GM18907 (cell line): Measurements from ENCODE around the gene CPEB3.
"Not testable (repeated sequence)": the region's sequence is repeated elsewhere in the genome, so short reads cannot be mapped to it uniquely, and the experiment has no call there.

Source experiments
- ATAC-seq: cut with Tn5 transposase; IDR thresholded peaks from one replicate; pipeline ENCODE4 v1.9.1; 2021; ENCODE audit warnings: mild to moderate bottlenecking, moderate library complexity; ENCODE audit not compliant: unreplicated experiment

Gene CPEB3

GRCh38 chr10:92216608-92217007 lies 74.3 kb downstream of the CPEB3 start:
- ATAC-seq = not testable (repeated sequence)

DNA sequence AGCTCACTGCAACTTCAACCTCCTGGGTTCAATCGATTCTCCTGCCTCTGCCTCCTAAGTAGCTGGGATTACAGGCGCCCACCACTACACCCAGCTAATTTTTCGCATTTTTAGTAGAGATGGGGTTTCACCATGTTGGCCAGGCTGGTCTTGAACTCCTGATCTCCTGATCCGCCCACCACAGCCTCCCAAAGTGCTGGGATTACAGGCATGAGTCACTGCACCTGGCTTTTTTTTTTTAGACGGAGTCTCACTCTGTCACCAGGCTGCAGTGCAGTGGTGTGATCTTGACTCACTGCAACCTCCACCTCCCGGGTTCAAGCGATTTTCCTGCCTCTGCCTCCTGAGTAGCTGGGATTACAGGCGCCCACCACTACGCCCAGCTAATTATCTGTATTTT lies 75.7 kb downstream of the CPEB3 start:
- not testable (repeated sequence) for ATAC-seq

DNA sequence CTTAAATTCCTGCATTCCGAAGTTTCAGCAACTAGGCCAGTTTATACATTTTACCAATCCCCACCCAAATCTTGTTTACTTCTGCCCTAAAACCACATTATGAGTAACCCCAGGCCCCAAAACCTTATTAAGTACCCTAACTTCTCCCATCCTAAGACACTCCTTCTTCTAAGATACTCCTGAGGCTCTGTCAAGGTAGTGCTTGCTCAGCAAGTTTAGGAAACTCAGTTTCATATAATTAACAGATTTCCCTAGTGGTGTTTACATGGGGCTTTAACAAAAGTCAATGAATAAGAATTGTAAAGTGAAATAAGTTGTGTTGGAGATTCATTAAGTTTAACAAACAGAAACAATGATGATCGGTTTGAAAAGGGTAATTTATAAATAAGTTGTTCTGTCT lies 77.8 kb downstream of the CPEB3 start:
- no peak for ATAC-seq

- no peak for ATAC-seq
Observed at GRCh38 chr10:92208736-92209135, 82.1 kb downstream of the CPEB3 start.

- no peak for ATAC-seq
Observed at GRCh38 chr10:92208157-92208720, 82.6 kb downstream of the CPEB3 start.

GRCh38 chr10:92207061-92207460 lies 83.8 kb downstream of the CPEB3 start:
- ATAC-seq = no peak

DNA sequence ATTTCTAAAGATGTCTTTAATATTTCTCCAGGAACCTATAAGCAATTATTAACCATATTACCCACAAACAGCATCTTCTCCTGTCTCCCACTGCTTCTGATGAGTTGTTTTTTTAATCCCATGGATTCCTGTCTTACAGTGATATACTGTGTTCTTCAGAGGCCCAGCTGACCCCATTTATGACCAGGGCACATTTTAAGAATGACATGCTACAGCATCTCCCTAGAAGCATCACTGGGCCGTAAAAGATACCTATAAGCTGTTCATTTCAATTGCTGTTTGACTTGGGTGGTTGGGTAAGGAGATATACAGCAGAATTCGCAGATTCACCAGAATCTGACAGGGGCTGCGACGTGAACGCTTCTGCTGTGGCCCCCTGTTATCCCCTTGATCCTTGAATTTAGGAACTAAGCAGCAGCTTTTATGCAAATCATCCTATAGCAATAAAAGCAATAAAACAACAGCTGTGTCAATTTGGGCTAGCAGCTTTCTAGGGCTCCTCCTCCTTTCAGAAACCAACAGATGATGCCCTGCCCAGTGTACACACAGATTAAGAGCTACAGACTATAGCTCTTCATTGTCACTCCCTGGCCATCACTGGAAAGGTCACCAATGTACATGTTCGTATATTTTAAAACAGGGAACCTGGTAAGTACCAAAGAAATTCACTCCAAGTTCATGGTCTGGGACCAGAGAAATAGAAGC lies 86.8 kb downstream of the CPEB3 start:
- ATAC-seq = no peak

GRCh38 chr10:92202536-92202935 lies 88.3 kb downstream of the CPEB3 start:
- no peak for ATAC-seq

GRCh38 chr10:92200564-92200963 lies 90.3 kb downstream of the CPEB3 start:
- no peak for ATAC-seq

GRCh38 chr10:92187101-92187500 lies 103.8 kb downstream of the CPEB3 start:
- ATAC-seq = no peak

DNA sequence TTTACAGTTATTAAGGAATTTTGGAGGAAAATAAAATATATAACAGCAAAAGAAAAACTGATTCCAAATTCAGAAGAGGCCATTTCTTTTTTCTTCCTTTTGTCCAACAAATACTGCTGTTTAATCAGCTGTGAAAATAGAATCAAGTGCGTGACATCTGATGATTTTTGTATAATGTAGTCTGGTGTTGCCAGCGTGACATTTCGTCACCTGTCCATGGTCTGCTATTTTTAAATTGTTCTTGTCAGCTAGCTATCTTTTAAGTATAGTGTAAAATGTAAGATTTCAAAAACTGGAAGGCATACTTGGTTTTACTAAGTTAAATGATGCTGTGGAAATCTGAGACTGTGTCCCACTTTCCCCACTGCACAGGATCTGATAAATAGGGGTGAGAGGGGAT lies 105.9 kb downstream of the CPEB3 start:
- ATAC-seq = no peak

GRCh38 chr10:92183199-92183598 lies 107.7 kb downstream of the CPEB3 start:
- no peak for ATAC-seq

DNA sequence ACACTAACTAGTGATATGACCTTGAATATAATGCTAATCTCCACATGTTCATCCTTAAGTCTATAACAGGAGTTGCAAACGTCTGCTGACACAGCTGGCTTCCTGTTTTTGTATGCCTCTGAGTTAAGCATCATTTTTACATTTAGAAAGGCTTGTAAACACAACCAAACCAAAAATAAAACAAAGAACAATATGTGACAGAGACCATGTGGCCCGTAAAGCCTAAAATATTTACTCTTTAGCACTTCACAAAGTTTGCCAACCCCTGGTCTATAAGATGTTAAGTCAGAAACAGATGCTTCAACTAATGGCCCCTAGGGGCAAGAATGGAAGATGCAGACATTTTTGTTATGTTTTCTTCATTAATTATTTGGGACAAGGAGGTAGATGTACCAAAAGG lies 109.3 kb downstream of the CPEB3 start:
- ATAC-seq = no peak

GRCh38 chr10:92180399-92180798 lies 110.5 kb downstream of the CPEB3 start:
- ATAC-seq = no peak

DNA sequence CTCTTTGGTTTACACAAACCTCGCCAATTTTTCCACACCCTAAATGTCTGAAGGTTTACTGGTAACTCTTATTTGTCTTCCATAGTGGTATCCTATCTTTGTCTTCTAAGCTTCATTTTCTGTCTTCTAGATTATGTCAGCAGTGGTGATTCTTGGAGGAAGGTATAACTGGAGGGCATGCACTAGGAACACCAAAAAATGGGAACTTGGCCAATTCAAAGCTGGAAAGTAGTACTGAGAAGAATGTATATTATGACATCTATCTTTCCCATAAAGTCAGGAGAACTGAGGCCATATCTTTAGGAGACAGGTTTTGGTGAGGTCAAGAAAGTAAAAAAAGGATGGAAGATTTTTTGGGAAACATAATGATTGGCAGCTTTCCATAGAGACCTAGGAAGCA lies 113.3 kb downstream of the CPEB3 start:
- no peak for ATAC-seq

DNA sequence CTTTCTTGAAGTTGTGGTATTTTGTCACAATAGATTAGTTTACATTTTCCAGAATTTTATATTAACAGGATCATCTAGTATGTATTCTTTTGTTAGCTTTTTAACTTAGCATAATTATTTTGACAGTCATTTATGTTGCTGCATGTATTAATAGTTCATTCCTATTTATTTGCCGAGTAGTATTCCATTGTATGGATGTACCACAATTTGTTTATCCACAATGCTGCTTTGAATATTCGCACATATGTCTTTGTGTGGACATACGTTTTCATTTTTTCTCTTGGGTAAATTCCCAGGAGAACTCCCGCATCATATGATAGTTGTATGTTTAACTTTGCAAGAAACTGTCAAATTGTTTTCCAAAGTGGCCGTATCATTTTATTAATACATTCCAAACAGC lies 115.7 kb downstream of the CPEB3 start:
- no peak for ATAC-seq

DNA sequence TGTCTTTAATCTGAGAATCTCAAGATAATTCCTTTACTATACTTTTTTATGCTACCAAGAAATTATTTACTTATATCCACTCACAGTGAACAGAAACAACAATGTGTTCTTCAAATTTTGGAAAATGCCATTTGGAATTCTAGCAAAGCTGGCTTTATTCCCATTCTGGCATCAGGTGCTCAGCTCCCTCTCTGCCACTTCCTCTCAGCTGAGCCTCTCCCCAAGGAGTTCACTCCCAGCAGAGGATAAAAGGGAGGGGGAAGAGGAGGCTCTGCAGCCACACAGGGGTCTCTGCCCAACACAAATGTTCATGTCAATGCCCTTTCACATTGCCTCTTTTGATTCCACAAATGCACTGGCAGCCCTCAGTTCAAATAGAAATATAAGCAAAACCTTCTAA lies 116.9 kb downstream of the CPEB3 start:
- ATAC-seq = no peak

GRCh38 chr10:92164036-92164696 lies 126.7 kb downstream of the CPEB3 start:
- ATAC-seq = no peak

DNA sequence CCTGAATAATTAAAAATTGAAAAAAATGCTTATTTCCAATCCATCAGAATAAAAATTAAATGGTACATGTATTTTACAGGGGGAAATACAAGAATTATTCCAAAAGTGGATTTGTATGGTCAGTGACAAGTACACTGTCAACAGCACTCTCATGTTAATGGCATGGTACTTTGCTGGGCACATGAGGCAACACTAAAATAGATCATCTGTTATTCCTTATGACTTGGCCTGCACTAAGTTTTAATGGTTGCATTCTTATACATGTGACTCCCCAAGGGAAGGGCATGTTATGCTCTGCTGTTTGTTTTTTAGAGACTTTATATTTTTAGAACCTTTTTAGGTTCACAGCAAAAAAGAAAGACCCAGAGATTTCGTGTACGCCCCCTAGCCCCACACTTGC lies 128.3 kb downstream of the CPEB3 start:
- ATAC-seq = no peak

- ATAC-seq = no peak
Observed at GRCh38 chr10:92156874-92157773, 133.8 kb downstream of the CPEB3 start.

DNA sequence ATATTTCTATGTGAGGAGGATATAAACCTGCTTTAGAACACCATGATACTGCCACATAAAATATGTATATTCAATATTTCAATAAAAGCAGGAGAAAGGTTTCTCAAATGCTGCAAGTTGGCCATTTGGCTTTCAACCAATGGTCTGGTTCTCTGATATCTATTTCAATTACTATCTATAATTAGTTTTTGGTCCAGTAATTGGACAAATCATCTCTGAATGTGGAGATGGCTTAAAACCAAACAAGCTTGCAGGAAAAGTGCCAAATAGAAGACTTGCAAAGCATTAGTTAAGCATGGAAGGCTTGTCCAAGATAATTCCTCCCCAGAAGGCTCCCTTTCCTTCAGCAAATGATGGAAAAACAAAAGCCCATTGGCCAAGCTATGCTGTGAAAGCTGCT lies 140.1 kb downstream of the CPEB3 start:
- no peak for ATAC-seq
